Measurements from ENCODE around the gene IMPDH1. TPM values are rescaled to one million over a fixed set of nuclear protein-coding genes. Genes with fewer than 3 reads are reported as not detected.

Gene IMPDH1
- total RNA-seq, 1 experiment from 2014 or later, result 74.0 TPM

DNA sequence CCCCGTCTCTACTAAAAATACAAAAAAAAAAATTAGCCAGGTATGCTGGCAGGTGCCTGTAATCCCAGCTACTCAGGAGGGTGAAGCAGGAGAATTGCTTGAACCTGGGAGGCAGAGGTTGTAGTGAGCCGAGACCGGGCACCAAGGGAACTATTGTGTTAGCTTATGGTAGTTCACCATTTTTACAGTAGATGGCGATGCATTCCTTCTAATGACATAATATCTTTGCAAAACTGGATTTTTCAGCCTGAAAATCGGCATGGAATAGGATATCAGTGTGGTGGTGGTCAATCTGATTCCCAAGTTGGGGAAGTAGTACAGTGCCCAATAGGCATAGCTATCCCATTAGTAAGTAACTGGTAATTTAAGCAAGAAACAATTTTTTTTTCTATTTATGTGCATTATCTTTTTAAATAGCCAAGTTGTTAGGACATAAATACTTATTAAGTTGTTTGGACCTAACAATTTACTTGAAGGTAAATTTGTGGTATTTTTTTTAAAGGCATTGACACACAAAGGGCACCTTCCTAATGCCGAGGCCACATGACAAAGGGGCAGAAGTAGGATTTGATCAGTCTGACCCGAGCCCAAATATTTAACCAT lies 17.6 kb upstream of the IMPDH1 start:
- H3K4me3 Mint-ChIP-seq (ENCODE audit: unreplicated experiment), result no peak overlapping the region
- no peaks in the 10 kb centered on the region for H3K36me3 Mint-ChIP-seq (ENCODE audit: insufficient read depth, unreplicated experiment)
- BruUV-seq (replicated peaks), result no TSS peak
- POLR2A ChIA-PET, result interaction anchor here (0.6 to 1.8 kb wide), 9 partner anchors 12 to 48 kb away, joined by 3 to 9 read pairs (median 4); partner anchors contain the start of genes HILPDA and IMPDH1
- no peaks in the 10 kb centered on the region for H3K9me3 Mint-ChIP-seq (ENCODE audit: unreplicated experiment)
- peak; percentile 72 for TF ChIP-seq CTCF (IDR thresholded peaks at IDR 0.05; ENCODE audit: unreplicated experiment)
- H3K27me3 Mint-ChIP-seq (ENCODE audit: insufficient read depth, unreplicated experiment), result no peaks in the 10 kb centered on the region
- peaks cover 11% of the 10 kb centered on the region for H3K4me1 Mint-ChIP-seq (ENCODE audit: insufficient read depth, unreplicated experiment)
- intact Hi-C loops (cut with micrococcal nuclease), result loop anchor here (1.0 to 5.0 kb wide), 2 partner anchors 32 to 455 kb away; no protein-coding TSS in a partner anchor
- peak; percentile 67 for DNase-seq (ENCODE audit: unreplicated experiment)
- CTCF ChIA-PET, result interaction anchor here (0.6 to 14.8 kb wide), 27 partner anchors 12 to 461 kb away, joined by 3 to 269 read pairs (median 7); partner anchors contain the start of genes HILPDA, IMPDH1 and RBM28
- H3K27ac Mint-ChIP-seq (ENCODE audit: low read depth, unreplicated experiment), result no peak overlapping the region

DNA sequence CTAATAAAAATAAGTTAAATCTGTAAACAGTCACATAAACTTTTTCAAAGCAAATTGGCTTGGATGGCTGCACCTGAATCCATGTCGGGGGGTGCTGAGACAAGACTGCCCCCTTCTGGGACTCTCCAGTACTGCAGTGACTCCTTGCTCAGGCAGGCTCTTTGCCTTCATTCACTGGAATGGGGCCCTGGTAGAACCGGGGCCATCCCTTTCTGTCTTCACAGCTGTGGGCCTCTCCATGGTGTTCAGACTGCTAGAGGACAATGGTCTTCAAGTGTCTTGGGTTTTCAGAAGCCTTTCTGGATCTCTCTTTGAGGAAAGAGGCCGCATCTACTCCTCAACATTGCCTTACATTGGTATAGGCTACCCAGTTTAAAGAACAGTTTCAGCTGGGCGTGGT lies 16.1 kb upstream of the IMPDH1 start:
- H3K27me3 Mint-ChIP-seq (ENCODE audit: insufficient read depth, unreplicated experiment), result no peaks in the 10 kb centered on the region
- peak; percentile 75 for DNase-seq (ENCODE audit: unreplicated experiment)
- no peak overlapping the region for H3K27ac Mint-ChIP-seq (ENCODE audit: low read depth, unreplicated experiment)
- CTCF ChIA-PET, result interaction anchor here (0.6 to 14.8 kb wide), 29 partner anchors 11 to 1811 kb away, joined by 3 to 269 read pairs (median 7); partner anchors contain the start of genes HILPDA, IMPDH1 and RBM28
- TF ChIP-seq CTCF (IDR thresholded peaks at IDR 0.05; ENCODE audit: unreplicated experiment), result peak; percentile 95
- intact Hi-C loops (cut with micrococcal nuclease), result loop anchor here (1.0 to 5.0 kb wide), 3 partner anchors 28 to 456 kb away; no protein-coding TSS in a partner anchor
- H3K4me1 Mint-ChIP-seq (ENCODE audit: insufficient read depth, unreplicated experiment), result peaks cover 11% of the 10 kb centered on the region
- no peaks in the 10 kb centered on the region for H3K36me3 Mint-ChIP-seq (ENCODE audit: insufficient read depth, unreplicated experiment)
- no peak overlapping the region for H3K4me3 Mint-ChIP-seq (ENCODE audit: unreplicated experiment)
- no peaks in the 10 kb centered on the region for H3K9me3 Mint-ChIP-seq (ENCODE audit: unreplicated experiment)
- no TSS peak for BruUV-seq (replicated peaks)
- POLR2A ChIA-PET, result interaction anchor here (0.6 to 1.2 kb wide), 2 partner anchors 15 to 102 kb away, joined by 3 read pairs; no protein-coding TSS in a partner anchor

DNA sequence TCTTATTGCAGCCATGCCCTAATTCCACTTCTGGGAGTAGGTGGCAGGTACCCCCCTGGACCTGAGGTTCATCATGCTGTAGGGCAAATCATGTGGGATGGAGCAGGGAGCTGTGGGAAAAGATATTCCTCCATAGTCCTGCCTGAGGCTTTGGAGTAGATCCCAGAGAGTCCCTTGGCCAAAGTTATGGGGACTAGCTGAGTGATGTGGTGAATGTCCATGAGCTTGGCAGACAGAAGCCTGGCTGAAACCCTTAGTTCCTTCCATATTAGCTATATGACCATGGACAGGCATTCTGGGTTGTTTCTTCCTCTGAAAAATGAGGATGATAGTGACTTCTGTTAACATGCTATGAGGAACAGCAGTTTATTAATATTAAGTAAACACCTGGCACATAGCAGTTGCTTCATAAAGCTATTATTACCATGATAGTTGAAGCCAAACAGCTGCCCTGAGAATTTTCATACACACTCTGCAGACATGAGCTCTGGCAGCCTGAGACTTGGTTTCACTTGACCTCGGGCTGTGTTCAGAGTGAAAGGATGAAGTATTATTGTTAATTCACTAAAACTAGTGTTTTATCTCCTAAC lies 15.0 kb upstream of the IMPDH1 start:
- Mint-ChIP-seq H3K4me3 (ENCODE audit: unreplicated experiment) (no peak overlapping the region), H3K27ac (ENCODE audit: low read depth, unreplicated experiment) (no peak overlapping the region), H3K27me3 (ENCODE audit: insufficient read depth, unreplicated experiment) (no peaks in the 10 kb centered on the region), H3K4me1 (ENCODE audit: insufficient read depth, unreplicated experiment) (peaks cover 11% of the 10 kb centered on the region), H3K36me3 (ENCODE audit: insufficient read depth, unreplicated experiment) (no peaks in the 10 kb centered on the region), H3K9me3 (ENCODE audit: unreplicated experiment) (no peaks in the 10 kb centered on the region)
- intact Hi-C loops (cut with micrococcal nuclease), result loop anchor here (1.0 to 5.0 kb wide), 3 partner anchors 26 to 458 kb away; no protein-coding TSS in a partner anchor
- ChIA-PET CTCF (interaction anchor here (0.6 to 14.8 kb wide), 22 partner anchors 10 to 667 kb away, joined by 3 to 269 read pairs (median 10); partner anchors contain the start of genes HILPDA, IMPDH1 and RBM28), POLR2A (interaction anchor here (1.2 kb wide), 1 partner anchor 14 kb away, joined by 3 read pairs; no protein-coding TSS in a partner anchor)
- no peak for DNase-seq (ENCODE audit: unreplicated experiment)
- no peak for TF ChIP-seq CTCF (IDR thresholded peaks at IDR 0.05; ENCODE audit: unreplicated experiment)
- no TSS peak for BruUV-seq (replicated peaks)

DNA sequence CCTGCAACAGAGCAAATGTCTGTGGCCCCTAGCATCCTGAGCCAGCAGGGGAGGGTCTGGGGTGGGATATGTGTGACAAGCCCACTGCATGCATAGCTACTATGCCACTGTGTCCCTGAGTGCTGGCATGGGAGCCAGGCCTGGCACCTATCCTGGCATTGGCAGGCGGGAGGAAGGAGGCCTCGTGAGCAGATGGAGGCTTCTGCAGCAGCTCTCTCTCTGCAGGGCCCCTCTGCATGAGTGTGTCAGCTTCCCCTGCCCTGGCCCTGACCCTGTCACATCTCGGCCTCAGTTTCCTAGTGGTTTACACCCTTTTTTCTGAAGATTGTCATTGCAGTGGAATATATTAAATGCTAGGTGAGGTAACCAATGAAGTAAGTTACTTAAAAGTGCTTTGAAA lies 13.1 kb upstream of the IMPDH1 start:
- BruUV-seq (replicated peaks), result no TSS peak
- Mint-ChIP-seq H3K4me1 (ENCODE audit: insufficient read depth, unreplicated experiment) (peaks cover 5% of the 10 kb centered on the region), H3K27ac (ENCODE audit: low read depth, unreplicated experiment) (no peak overlapping the region), H3K36me3 (ENCODE audit: insufficient read depth, unreplicated experiment) (no peaks in the 10 kb centered on the region), H3K4me3 (ENCODE audit: unreplicated experiment) (no peak overlapping the region), H3K27me3 (ENCODE audit: insufficient read depth, unreplicated experiment) (peaks cover 13% of the 10 kb centered on the region), H3K9me3 (ENCODE audit: unreplicated experiment) (no peaks in the 10 kb centered on the region)
- intact Hi-C loops (cut with micrococcal nuclease), result no loop called here
- CTCF ChIA-PET, result interaction anchor here (0.6 to 14.8 kb wide), 7 partner anchors 11 to 75 kb away, joined by 3 to 269 read pairs (median 9); partner anchors contain the start of gene HILPDA
- no peak for DNase-seq (ENCODE audit: unreplicated experiment)
- no peak for TF ChIP-seq CTCF (IDR thresholded peaks at IDR 0.05; ENCODE audit: unreplicated experiment)
- POLR2A ChIA-PET, result interaction anchor here (1.4 kb wide), 1 partner anchor 33 kb away, joined by 4 read pairs; the partner anchor contains the start of gene HILPDA
